HCT116 (cell line): Measurements from ENCODE around the gene ADGRL3. TPM values are rescaled to one million over a fixed set of nuclear protein-coding genes. Genes with fewer than 3 reads are reported as not detected.

Experiments
- ATAC-seq: fragments of 200-7000 bp; cut with Tn5 transposase; 2 replicates; pipeline ENCODE4 v1.9.1; 2020; ENCODE audit warnings: mild to moderate bottlenecking, moderate library complexity
- BruUV-seq: library from RNA; stranded (reverse); fragments of 400-500 nt; replicated peaks from 2 replicates; lab custom pipeline; 2021; lab: Mats Ljungman, UMichigan
- CTCF ChIA-PET: fragments of 300-600 bp; sonication (Branson Sonifier 250); formaldehyde crosslinking; loops from one replicate; lab custom pipeline; 2021; ENCODE audit warnings: antibody characterized with exemption; lab: Charles Lee
- POLR2A ChIA-PET: fragments of 300-600, 350-600 bp; sonication (Branson Sonifier 250); formaldehyde crosslinking; loops from one replicate; lab custom pipeline; 2021; ENCODE audit warnings: antibody characterized with exemption; lab: Charles Lee
- RAD21 ChIA-PET, 2 experiments: fragments of 300-600 bp; sonication (Branson Sonifier 250); formaldehyde crosslinking; loops; one replicate each; lab custom pipeline; 2023; ENCODE audit warnings: low total read pairs in 2 of 2; ENCODE audit not compliant: uncharacterized antibody in 2 of 2, unreplicated experiment in 2 of 2, low non-redundant PET in 1 of 2; lab: Charles Lee
- DNase-seq: peaks from one replicate; pipeline ENCODE4 v3.0.0-alpha.2; 2010; ENCODE audit warnings: low read depth, low spot score
- H2AFZ ChIP-seq: fragments of 200-600 bp; shearing (Covaris generic), sonication (generic); 2 replicates; pipeline ENCODE4 v1.6.1; 2017; ENCODE audit warnings: low read depth, mixed run types, mixed read lengths, antibody characterized with exemption, low read length; ENCODE audit not compliant: poor library complexity, severe bottlenecking
- H3K27ac ChIP-seq: 2 replicates; pipeline ENCODE4 v1.5.1; 2012; ENCODE audit warnings: low read depth, low read length
- H3K27me3 ChIP-seq: fragments of 200-600 bp; sonication (generic); 2 replicates; pipeline ENCODE4 v1.6.1; 2016; ENCODE audit warnings: mixed run types, low read length, mixed read lengths; ENCODE audit not compliant: insufficient read depth
- H3K36me3 ChIP-seq, 2 experiments: fragments of 200-500 bp in 1 of 2; fragments of 200-600 bp in 1 of 2; sonication (Bioruptor generic) in 1 of 2; sonication (generic) in 1 of 2; 2 replicates each; pipeline versions ENCODE4 v1.5.1 to v1.6.1; 2014 to 2016; ENCODE audit warnings: low read length in 2 of 2, inconsistent platforms in 1 of 2, mixed read lengths in 1 of 2, mixed run types in 1 of 2; ENCODE audit not compliant: insufficient read depth in 2 of 2, control insufficient read depth in 1 of 2
- H3K4me1 ChIP-seq, 2 experiments: fragments of 200-600 bp in 1 of 2; sonication (generic) in 1 of 2; 2 replicates each; pipeline versions ENCODE4 v1.5.1 to v1.6.1; 2012 to 2017; ENCODE audit warnings: low read length in 2 of 2, inconsistent platforms in 1 of 2, mild to moderate bottlenecking in 1 of 2, mixed read lengths in 1 of 2, mixed run types in 1 of 2, moderate library complexity in 1 of 2; ENCODE audit not compliant: insufficient read depth in 2 of 2, control insufficient read depth in 1 of 2
- H3K4me2 ChIP-seq: fragments of 200-600 bp; sonication (generic); 2 replicates; pipeline ENCODE4 v1.6.1; 2017; ENCODE audit warnings: mixed run types, low read length, mixed read lengths
- H3K4me3 ChIP-seq, 2 experiments: fragments of 200-600 bp in 1 of 2; sonication (generic) in 1 of 2; replicated peaks in 1 of 2; 2 replicates each; pipeline ENCODE4 v1.5.1; 2011 to 2016; ENCODE audit warnings: low read length in 2 of 2, control low read depth in 1 of 2, low read depth in 1 of 2, mild to moderate bottlenecking in 1 of 2, mixed read lengths in 1 of 2, mixed run types in 1 of 2
- H3K79me2 ChIP-seq: fragments of 200-600 bp; sonication (generic); 2 replicates; pipeline ENCODE4 v1.6.1; 2017; ENCODE audit warnings: mild to moderate bottlenecking, mixed run types, low read length, moderate library complexity, mixed read lengths; ENCODE audit not compliant: insufficient read depth
- H3K9ac ChIP-seq: fragments of 200-600 bp; sonication (generic); 2 replicates; pipeline ENCODE4 v1.6.1; 2016; ENCODE audit warnings: low read length, mixed read lengths
- H3K9me2 ChIP-seq: fragments of 200-600 bp; sonication (generic), shearing (Covaris generic); 2 replicates; pipeline ENCODE4 v1.6.1; 2017; ENCODE audit warnings: mixed run types, mild to moderate bottlenecking, moderate library complexity; ENCODE audit not compliant: insufficient read depth
- H3K9me3 ChIP-seq, 2 experiments: fragments of 200-500 bp in 1 of 2; fragments of 200-600 bp in 1 of 2; sonication (Bioruptor generic) in 1 of 2; sonication (generic) in 1 of 2; 2 replicates each; pipeline ENCODE4 v1.6.1; 2014 to 2017; ENCODE audit warnings: low read length in 2 of 2, mixed read lengths in 2 of 2, inconsistent platforms in 1 of 2, low read depth in 1 of 2, mild to moderate bottlenecking in 1 of 2, mixed run types in 1 of 2, moderate library complexity in 1 of 2; ENCODE audit not compliant: control insufficient read depth in 1 of 2, insufficient read depth in 1 of 2
- H4K20me1 ChIP-seq: fragments of 200-600 bp; sonication (generic), shearing (Covaris generic); 2 replicates; pipeline ENCODE4 v1.6.1; 2017; ENCODE audit warnings: mixed run types, mild to moderate bottlenecking, moderate library complexity; ENCODE audit not compliant: insufficient read depth
- EGR1 ChIP-seq: IDR thresholded peaks from 2 replicates; pipeline ENCODE4 v1.6.1; 2012; ENCODE audit warnings: low read depth
- ELF1 ChIP-seq: IDR thresholded peaks from 2 replicates; pipeline ENCODE4 v1.6.1; 2012; ENCODE audit warnings: low read depth, borderline replicate concordance
- EZH2 ChIP-seq: fragments of 200-600 bp; sonication (generic); IDR thresholded peaks from 2 replicates; pipeline ENCODE4 v1.6.1; 2017; ENCODE audit warnings: antibody characterized with exemption, mixed run types
- RAD21 ChIP-seq: IDR thresholded peaks from 2 replicates; pipeline ENCODE4 v1.6.1; 2012; ENCODE audit warnings: low read depth, mild to moderate bottlenecking
- SRF ChIP-seq: IDR thresholded peaks from 2 replicates; pipeline ENCODE4 v1.6.1; 2012; ENCODE audit warnings: low read depth
- YY1 ChIP-seq: IDR thresholded peaks from 2 replicates; pipeline ENCODE4 v1.6.1; 2011; ENCODE audit warnings: low read length, low read depth, moderate library complexity, mild to moderate bottlenecking; ENCODE audit not compliant: insufficient replicate concordance; ENCODE audit errors: extremely low read depth
- ZFX ChIP-seq: fragments of 450-650 bp; IDR thresholded peaks from 2 replicates; pipeline ENCODE4 v1.6.1; 2017
- ZNF274 ChIP-seq: fragments of 200-500 bp; sonication (Bioruptor generic); IDR thresholded peaks from 2 replicates; pipeline ENCODE4 v1.6.1; 2014; ENCODE audit warnings: mild to moderate bottlenecking, low read depth, low read length, inconsistent platforms
- intact Hi-C: fragments of 100-400 bp; cut with micrococcal nuclease; formaldehyde crosslinking; loops from 2 replicates; pipeline ENCODE4 v1.10.0; 2022
- total RNA-seq: library from RNA; stranded (reverse); gene quantifications from one replicate; pipeline ENCODE4 v1.2.1, GENCODE V29; 2021; ENCODE audit not compliant: unreplicated experiment
- TF ChIP-seq, protein P1 (sequence below): IDR thresholded peaks from 2 replicates; pipeline ENCODE4 v1.6.1; 2012
- TF ChIP-seq, protein P2 (sequence below): IDR thresholded peaks from 2 replicates; pipeline ENCODE4 v1.6.1; 2012; ENCODE audit warnings: low read depth

ADGRL3 gene
- total RNA-seq, 1 experiment from 2014 or later, result not detected

DNA sequence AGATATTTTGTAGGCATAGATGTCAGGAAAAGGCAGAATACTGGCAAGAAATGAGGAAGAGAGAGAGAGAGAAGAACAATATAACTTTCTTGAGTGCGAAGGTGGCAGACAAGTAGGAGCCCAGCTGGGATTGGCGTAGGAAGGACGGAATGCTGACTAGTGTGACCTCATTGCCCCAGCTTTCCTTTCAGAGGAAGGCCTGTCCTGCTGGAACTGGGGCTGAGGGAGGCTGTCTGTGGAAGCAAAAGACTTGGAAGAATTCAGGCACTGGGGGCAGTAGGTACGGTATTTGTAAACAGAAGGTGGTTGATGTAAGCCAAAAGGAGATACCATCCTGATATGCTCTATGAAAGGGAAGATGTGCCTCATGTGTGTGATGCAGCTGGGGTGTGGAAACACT lies 818.4 kb downstream of the ADGRL3 start:
- H3K9ac ChIP-seq, result no peak overlapping the region
- H4K20me1 ChIP-seq, result no peaks in the 10 kb centered on the region
- ChIA-PET CTCF (no interaction called here), POLR2A (no interaction called here), RAD21 (no interaction called here)
- no peak overlapping the region for H3K4me3 ChIP-seq
- no peaks in the 10 kb centered on the region for H3K27me3 ChIP-seq
- no peak for DNase-seq
- intact Hi-C loops, result no loop called here
- peaks cover 5 to 24% of the 10 kb centered on the region in 2 experiments; a peak in 3 of 4 replicates for H3K9me3 ChIP-seq
- no peaks in the 10 kb centered on the region for H3K4me1 ChIP-seq
- H2AFZ ChIP-seq, result no peak overlapping the region
- ATAC-seq, result no peak
- no peaks in the 10 kb centered on the region for H3K36me3 ChIP-seq
- H3K79me2 ChIP-seq, result no peaks in the 10 kb centered on the region
- TF ChIP-seq ELF1 (no peak), RAD21 (no peak), ZNF274 (no peak), YY1 (no peak), EGR1 (no peak), EZH2 (no peak), SRF (no peak), ZFX (no peak)
- TF ChIP-seq, protein P1, sequence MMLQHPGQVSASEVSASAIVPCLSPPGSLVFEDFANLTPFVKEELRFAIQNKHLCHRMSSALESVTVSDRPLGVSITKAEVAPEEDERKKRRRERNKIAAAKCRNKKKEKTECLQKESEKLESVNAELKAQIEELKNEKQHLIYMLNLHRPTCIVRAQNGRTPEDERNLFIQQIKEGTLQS, result no peak
- TF ChIP-seq, protein P2, sequence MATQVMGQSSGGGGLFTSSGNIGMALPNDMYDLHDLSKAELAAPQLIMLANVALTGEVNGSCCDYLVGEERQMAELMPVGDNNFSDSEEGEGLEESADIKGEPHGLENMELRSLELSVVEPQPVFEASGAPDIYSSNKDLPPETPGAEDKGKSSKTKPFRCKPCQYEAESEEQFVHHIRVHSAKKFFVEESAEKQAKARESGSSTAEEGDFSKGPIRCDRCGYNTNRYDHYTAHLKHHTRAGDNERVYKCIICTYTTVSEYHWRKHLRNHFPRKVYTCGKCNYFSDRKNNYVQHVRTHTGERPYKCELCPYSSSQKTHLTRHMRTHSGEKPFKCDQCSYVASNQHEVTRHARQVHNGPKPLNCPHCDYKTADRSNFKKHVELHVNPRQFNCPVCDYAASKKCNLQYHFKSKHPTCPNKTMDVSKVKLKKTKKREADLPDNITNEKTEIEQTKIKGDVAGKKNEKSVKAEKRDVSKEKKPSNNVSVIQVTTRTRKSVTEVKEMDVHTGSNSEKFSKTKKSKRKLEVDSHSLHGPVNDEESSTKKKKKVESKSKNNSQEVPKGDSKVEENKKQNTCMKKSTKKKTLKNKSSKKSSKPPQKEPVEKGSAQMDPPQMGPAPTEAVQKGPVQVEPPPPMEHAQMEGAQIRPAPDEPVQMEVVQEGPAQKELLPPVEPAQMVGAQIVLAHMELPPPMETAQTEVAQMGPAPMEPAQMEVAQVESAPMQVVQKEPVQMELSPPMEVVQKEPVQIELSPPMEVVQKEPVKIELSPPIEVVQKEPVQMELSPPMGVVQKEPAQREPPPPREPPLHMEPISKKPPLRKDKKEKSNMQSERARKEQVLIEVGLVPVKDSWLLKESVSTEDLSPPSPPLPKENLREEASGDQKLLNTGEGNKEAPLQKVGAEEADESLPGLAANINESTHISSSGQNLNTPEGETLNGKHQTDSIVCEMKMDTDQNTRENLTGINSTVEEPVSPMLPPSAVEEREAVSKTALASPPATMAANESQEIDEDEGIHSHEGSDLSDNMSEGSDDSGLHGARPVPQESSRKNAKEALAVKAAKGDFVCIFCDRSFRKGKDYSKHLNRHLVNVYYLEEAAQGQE, result no peak
- TF ChIP-seq, all 23 proteins: peak for 0
- Histone ChIP-seq H3K9me2 (no peaks in the 10 kb centered on the region), H3K4me2 (no peak overlapping the region), H3K27ac (no peak overlapping the region)
- BruUV-seq, result no TSS peak
